ENCODE data around the gene SMARCB1.

SMARCB1 gene

DNA sequence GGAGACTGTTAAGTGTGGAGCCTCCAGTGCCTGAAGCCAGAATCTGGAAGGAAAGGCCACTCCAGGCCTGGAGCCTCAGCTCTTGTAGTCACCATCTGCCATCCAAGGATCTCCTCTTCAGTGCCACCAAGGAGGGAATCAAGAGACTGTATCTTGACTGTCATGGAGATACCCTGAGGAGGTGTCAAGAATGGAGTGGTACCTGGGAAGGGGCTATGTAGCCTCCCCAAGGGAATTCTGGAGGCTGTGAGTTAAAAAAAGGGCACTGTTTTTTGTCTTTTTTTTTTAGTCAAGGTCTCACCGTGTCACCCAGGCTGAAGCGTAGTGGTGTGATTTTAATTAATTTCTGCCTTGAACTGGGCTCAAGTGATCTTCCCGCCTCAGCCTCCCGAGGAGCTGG is 27.2 kb upstream of the SMARCB1 start:
- H3K4me3 ChIP-seq, result no peak overlapping the region
- H3K27ac ChIP-seq, result no peak overlapping the region

- H3K4me3 ChIP-seq, result no peak overlapping the region
- no peak overlapping the region for H3K27ac ChIP-seq
Observed at GRCh38 chr22:23760056-23760455, 26.7 kb upstream of the SMARCB1 start.

DNA sequence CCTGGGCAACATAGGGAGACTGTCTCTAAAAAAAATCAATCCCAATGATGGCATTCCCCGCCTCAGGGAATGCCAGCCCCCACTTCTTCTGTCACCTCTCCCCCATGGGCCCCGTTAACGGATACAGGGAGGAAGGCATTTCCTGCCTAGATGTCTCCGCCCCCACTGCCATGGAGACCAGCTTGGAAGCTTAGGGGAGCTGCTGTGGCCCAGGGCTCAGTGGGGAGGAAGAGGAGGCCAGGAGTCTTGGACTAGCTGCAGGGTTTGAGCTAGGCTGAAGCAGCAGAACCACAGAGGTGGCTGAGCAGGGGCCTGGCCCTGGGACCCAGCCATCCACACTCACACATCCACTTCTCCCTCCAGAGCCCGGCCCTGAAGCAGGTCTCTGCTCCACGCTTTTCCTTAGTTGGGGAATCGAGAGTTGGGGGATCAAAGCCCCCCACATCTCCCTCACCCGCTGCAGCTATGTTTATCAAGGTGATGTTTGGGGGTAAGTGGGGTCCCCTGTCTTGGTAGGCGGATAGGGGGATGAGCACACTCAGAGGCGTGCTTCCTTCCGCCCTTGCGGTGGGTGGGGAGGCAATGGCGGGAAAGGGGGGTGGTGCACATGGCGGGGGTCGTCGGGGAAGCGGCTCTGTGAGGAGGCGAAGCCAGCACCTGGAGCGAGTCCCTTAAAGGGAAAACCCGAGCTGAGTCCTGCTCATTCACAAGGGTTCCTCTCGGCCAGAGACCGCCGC is 23.8 kb upstream of the SMARCB1 start, which contains the start of gene C22orf15:
C22orf15 (plus strand) TSS at position 149 of the 737 bp plus-strand sequence; CDS start at position 466, 317 bp downstream.
- H3K27ac ChIP-seq, result peak within 1 kb of the TSS in 3 of 21 experiments; percentile 18 to 55 (median 41)

GRCh38 chr22:23763579-23763945 is 23.2 kb upstream of the SMARCB1 start:
- H3K27ac ChIP-seq, result peak overlapping the region in 2 of 21 experiments; percentile 41 to 55
- H3K4me3 ChIP-seq, result peak overlapping the region in 4 of 7 experiments; percentile 2 to 22 (median 16)

More for the DNA sequence above, 23.8 kb upstream of the SMARCB1 start, which contains the start of gene C22orf15:
- H3K4me3 ChIP-seq, result peak within 1 kb of the TSS in 4 of 7 experiments; percentile 2 to 22 (median 16)

DNA sequence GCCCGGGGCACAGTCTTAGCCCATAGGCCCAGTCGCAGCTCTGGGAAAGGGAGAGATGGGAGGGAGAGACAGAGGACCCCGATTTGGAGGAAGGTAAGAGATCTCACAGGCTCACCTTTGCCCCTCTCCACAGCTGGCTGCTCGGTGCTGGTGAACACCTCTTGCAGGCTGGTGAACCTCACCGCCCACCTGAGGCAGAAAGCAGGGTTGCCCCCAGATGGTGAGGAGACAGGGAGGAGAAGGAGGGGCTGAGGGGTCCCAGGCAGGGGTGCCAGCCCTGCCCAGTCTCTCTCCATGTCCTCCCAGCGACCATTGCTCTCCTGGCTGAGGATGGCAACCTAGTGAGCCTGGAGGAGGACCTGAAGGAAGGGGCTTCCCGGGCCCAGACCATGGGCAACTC is 22.8 kb upstream of the SMARCB1 start:
- no peak overlapping the region for H3K4me3 ChIP-seq

GRCh38 chr22:23764899-23765881 is 21.6 kb upstream of the SMARCB1 start:
- no peak overlapping the region for H3K27ac ChIP-seq
- H3K4me3 ChIP-seq, result no peak overlapping the region

More for the DNA sequence above, 22.8 kb upstream of the SMARCB1 start:
- H3K27ac ChIP-seq, result peak overlapping the region in 1 of 21 experiments; percentile 39

DNA sequence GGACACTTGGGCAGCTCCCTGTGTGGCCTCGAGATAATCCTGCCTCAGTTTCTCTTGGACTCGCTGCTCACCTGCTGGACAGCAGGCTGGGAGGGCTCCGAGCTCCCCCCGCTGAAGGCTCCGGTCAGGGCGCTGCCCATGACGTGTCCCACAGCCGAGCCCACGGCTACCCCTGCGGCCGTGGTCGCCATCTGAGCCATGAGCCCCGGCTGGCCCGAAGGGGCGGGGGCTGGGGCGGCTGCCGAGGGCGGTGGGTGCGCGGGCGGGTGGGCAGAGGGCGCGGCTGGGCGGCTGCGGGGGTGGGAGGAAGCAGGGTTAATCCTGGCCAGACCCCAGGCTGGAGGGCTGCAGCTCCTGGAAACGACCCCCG is 19.5 kb upstream of the SMARCB1 start:
- peak overlapping the region in 20 of 21 experiments; percentile 32 to 90 (median 82) for H3K27ac ChIP-seq
- H3K4me3 ChIP-seq, result peak overlapping the region; percentile 50 to 81 (median 58)

- H3K4me3 ChIP-seq, result peak within 1 kb of the TSS; percentile 50 to 81 (median 58)
- peak within 1 kb of the TSS; percentile 32 to 90 (median 82) for H3K27ac ChIP-seq
Observed at GRCh38 chr22:23767673-23768548, 18.9 kb upstream of the SMARCB1 start, which contains the start of gene CHCHD10. Gene CHCHD10 (minus strand): TSS chr22:23767972. CDS start chr22:23767874, 98 bp downstream.

- Histone ChIP-seq H3K27ac (no peak overlapping the region), H3K4me3 (no peak overlapping the region)
Observed at GRCh38 chr22:23769321-23769965, 17.3 kb upstream of the SMARCB1 start.

DNA sequence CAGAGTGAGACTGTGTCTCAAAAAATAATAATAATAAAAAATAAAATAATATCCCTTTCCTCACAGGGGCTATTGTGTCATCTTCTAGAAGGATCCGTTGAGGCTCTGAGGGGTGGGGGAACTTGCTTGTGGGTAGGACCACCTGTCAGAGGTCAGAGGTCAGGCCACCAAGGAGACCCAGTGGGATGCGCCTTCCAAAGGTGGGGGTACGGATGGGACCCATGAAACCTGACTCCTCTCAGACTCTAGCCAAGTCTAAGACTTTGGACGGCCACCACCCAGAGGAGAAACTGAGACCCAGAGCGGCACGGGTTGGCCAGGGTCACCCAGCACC is 14.5 kb upstream of the SMARCB1 start:
- Histone ChIP-seq H3K4me3 (peak overlapping the region; percentile 18 to 49 (median 35)), H3K27ac (peak overlapping the region in 9 of 21 experiments; percentile 17 to 81 (median 35))

GRCh38 chr22:23772649-23773473 is 13.9 kb upstream of the SMARCB1 start, which contains the start of gene MMP11:
Gene MMP11 (plus strand): TSS chr22:23772849. CDS start chr22:23772871, 22 bp downstream.
- peak within 1 kb of the TSS in 12 of 21 experiments; percentile 10 to 81 (median 40) for H3K27ac ChIP-seq
- peak within 1 kb of the TSS; percentile 18 to 49 (median 35) for H3K4me3 ChIP-seq

DNA sequence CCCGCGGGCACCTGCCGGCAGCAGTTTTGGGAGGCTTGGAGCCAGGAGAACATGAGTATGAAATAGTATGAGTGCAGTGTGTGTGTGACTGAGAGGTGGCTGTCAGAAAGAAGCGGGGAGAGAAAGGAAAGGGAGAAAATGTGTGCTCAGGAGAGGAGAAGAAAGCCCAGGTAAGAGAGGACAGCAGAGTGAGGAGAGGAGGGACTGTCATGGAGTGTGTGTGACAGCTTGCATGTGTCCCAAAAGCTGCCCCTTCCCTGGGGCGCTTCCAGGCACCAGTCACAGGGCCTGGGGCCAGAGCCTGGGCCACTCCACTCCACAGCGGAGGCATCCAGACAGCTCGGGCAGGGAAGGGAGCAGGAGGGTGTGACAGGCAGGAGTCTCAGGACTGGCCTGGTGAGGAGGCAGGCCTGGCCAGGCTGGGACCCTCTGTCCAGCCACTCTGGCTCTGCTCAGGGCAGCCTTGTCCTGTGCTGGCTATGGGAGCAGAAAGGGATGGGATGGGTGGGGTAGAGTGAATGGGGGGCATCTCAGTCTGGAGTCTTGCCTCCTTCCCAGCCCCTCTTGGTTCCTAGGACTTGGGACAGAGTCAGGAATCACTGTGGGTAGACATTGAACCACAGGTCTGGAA is 13.2 kb upstream of the SMARCB1 start:
- Histone ChIP-seq H3K27ac (peak overlapping the region in 5 of 21 experiments; percentile 10 to 81 (median 42)), H3K4me3 (peak overlapping the region; percentile 18 to 49 (median 35))

DNA sequence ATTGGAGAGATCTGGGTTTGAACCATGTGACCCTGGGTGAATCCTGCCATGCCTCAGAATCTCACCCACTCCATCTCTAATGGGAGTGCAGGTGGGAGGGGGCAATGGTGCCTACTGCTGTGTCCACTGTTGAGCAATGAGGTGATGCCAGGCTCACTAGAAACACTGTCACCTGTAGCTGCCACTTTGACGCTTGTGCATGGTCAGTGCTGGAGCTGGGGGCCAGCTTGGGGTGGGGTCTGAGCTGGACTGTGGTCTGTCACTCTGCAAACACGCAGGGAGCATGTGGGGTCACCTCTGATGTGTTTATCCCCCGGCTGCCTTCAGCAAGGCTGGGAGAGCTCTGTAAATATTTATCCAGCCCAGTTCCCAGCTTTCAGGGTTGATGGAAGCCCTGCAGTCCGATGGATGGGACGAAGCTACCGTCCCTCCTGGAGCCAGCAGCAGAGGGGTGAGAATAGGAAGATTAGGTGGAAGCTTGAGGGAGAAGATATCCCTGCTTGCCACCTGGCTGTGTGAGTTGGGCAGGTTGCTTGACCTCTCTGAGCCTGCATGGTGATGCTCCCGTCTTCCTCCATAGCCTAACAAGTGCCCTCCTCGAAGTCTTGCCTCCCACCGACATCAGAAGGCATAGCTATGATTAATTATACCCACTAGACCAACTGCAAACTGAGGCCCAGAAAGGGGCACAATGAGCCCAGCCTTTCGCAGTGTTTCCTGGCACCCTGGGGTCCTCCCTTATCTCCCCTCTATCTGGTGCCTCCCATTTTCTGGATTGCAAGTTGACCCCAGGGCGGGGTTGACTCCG is 12.4 kb upstream of the SMARCB1 start:
- H3K4me3 ChIP-seq, result peak overlapping the region in 2 of 7 experiments; percentile 7
- H3K27ac ChIP-seq, result peak overlapping the region in 4 of 21 experiments; percentile 3 to 57 (median 22)

GRCh38 chr22:23774922-23775436 is 11.8 kb upstream of the SMARCB1 start:
- Histone ChIP-seq H3K4me3 (no peak overlapping the region), H3K27ac (no peak overlapping the region)

DNA sequence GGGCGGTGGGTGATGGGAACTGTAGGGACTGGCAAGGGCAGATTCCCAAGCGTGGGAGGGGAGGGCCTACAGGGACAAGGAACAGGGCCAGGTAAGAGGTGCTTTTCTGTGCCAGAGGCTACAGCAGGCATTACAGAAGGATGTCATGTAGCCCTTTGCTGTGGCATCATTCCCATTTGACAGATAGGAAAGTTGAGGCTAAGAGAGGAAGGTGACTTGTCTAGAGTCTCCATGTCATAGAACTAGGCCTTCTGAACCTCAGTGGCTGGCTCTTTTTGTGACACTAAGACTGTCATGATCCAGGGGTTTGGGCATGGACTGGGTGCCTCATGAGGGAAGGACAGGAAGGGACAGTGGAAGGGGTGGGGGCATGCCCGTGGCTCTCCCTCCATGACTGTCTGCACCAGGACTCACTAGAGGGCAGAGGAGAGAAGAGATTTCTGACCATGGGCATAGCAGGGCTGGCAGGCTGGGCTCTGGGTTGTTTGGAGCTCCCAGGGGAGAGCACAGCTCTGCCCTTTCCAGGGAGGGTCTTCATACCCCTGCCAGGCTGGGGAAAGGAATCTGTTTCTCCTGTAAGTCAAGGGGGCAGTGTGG is 10.9 kb upstream of the SMARCB1 start:
- no peak overlapping the region for H3K4me3 ChIP-seq
- H3K27ac ChIP-seq, result no peak overlapping the region

All from skin epidermis (tissue), 12 donors.